Endothelial cell of umbilical vein (primary cell): ENCODE data around the gene NFATC1. TPM values are rescaled to one million over a fixed set of nuclear protein-coding genes. Genes with fewer than 3 reads are reported as not detected.

ENCODE experiments used
- BruUV-seq: library from RNA; stranded (reverse); fragments of 400-500 nt; replicated peaks from 2 replicates; lab custom pipeline; 2021; lab: Mats Ljungman, UMichigan
- CTCF ChIA-PET: fragments of 300-600, 350-600 bp; sonication (Branson Sonifier 250); formaldehyde crosslinking; loops from one replicate; lab custom pipeline; 2021; ENCODE audit warnings: antibody characterized with exemption, inconsistent platforms; lab: Charles Lee
- POLR2A ChIA-PET: fragments of 300-600, 350-600 bp; sonication (Branson Sonifier 250); formaldehyde crosslinking; loops from one replicate; lab custom pipeline; 2021; ENCODE audit warnings: antibody characterized with exemption, inconsistent platforms; lab: Charles Lee
- DNase-seq: peaks from one replicate; pipeline ENCODE4 v3.0.0-alpha.2; 2011; ENCODE audit warnings: low read depth, low spot score
- FAIRE-seq: peaks from 2 replicates; lab custom pipeline; 2011; peaks lifted over from hg19 to GRCh38; lab: Jason Lieb, UNC
- H2AFZ ChIP-seq: 2 replicates; pipeline ENCODE4 v1.6.0; 2012; ENCODE audit warnings: low read depth, low read length, control low read depth, inconsistent platforms
- H3K27ac ChIP-seq: 2 replicates; pipeline ENCODE4 v1.5.1; 2011; ENCODE audit warnings: low read depth, mild to moderate bottlenecking, control low read depth, low read length, moderate library complexity; ENCODE audit not compliant: insufficient read depth
- H3K27me3 ChIP-seq, 2 experiments: 2 replicates each; pipeline versions ENCODE4 v1.6.0 to v1.6.1; 2011; ENCODE audit warnings: low read length in 2 of 2, mixed read lengths in 1 of 2; ENCODE audit not compliant: control insufficient read depth in 2 of 2, insufficient read depth in 2 of 2
- H3K36me3 ChIP-seq, 2 experiments: 2 replicates in 1 of 2; 3 replicates in 1 of 2; pipeline ENCODE4 v1.5.1; 2011; ENCODE audit warnings: low read length in 2 of 2, mild to moderate bottlenecking in 1 of 2, moderate library complexity in 1 of 2; ENCODE audit not compliant: control insufficient read depth in 2 of 2, insufficient read depth in 2 of 2; ENCODE audit errors: extremely low read depth in 1 of 2
- H3K4me1 ChIP-seq: 3 replicates; pipeline ENCODE4 v1.5.1; 2011; ENCODE audit warnings: mild to moderate bottlenecking, low read length; ENCODE audit not compliant: control insufficient read depth, insufficient read depth; ENCODE audit errors: extremely low read depth
- H3K4me2 ChIP-seq: 2 replicates; pipeline ENCODE4 v1.6.1; 2011; ENCODE audit warnings: low read length, control low read depth, mixed read lengths; ENCODE audit not compliant: insufficient read depth
- H3K4me3 ChIP-seq, 3 experiments: fragments of 200-600 bp in 1 of 3; sonication (generic), shearing (Covaris generic) in 1 of 3; replicated peaks in 1 of 3; 2 replicates each; pipeline ENCODE4 v1.5.1; 2011 to 2016; ENCODE audit warnings: control low read depth in 3 of 3, low read length in 3 of 3, mild to moderate bottlenecking in 2 of 3, inconsistent platforms in 1 of 3, low read depth in 1 of 3, moderate library complexity in 1 of 3; ENCODE audit not compliant: insufficient read depth in 1 of 3
- H3K79me2 ChIP-seq: 2 replicates; pipeline ENCODE4 v1.6.0; 2012; ENCODE audit warnings: low read length, inconsistent platforms; ENCODE audit not compliant: control insufficient read depth, insufficient read depth
- H3K9ac ChIP-seq: replicated peaks from 2 replicates; pipeline ENCODE3; 2011; ENCODE audit warnings: low read length, control low read depth; ENCODE audit not compliant: insufficient read depth; ENCODE audit errors: extremely low read depth
- H3K9me1 ChIP-seq: replicated peaks from 3 replicates; pipeline ENCODE4 v1.6.0; 2011; ENCODE audit warnings: mild to moderate bottlenecking, low read length; ENCODE audit not compliant: control insufficient read depth, insufficient read depth; ENCODE audit errors: extremely low read depth
- H3K9me3 ChIP-seq: replicated peaks from 2 replicates; pipeline ENCODE4 v1.5.1; 2012; ENCODE audit warnings: low read length, inconsistent platforms; ENCODE audit not compliant: control insufficient read depth, insufficient read depth
- H4K20me1 ChIP-seq: replicated peaks from 2 replicates; pipeline ENCODE3; 2011; ENCODE audit warnings: mild to moderate bottlenecking, low read length; ENCODE audit not compliant: control insufficient read depth, insufficient read depth; ENCODE audit errors: extremely low read depth
- CTCF ChIP-seq, 2 donors: IDR thresholded peaks; 1 replicate in 1 of 2; 2 replicates in 1 of 2; pipeline ENCODE4 v1.5.1; 2011; ENCODE audit warnings: low read length in 2 of 2, mild to moderate bottlenecking in 2 of 2, moderate library complexity in 2 of 2, control low read depth in 1 of 2, inconsistent platforms in 1 of 2, low read depth in 1 of 2; ENCODE audit not compliant: insufficient read depth in 1 of 2; ENCODE audit errors: extremely low read depth in 1 of 2
- EZH2 ChIP-seq: IDR thresholded peaks from 2 replicates; pipeline ENCODE4 v1.6.1; 2012; ENCODE audit warnings: borderline replicate concordance, low read depth, mild to moderate bottlenecking, moderate library complexity, low read length, inconsistent platforms; ENCODE audit not compliant: severe bottlenecking
- FOS ChIP-seq: IDR thresholded peaks from 2 replicates; pipeline ENCODE4 v1.6.1; 2011; ENCODE audit warnings: mild to moderate bottlenecking, low read length, moderate library complexity, borderline replicate concordance; ENCODE audit not compliant: insufficient read depth
- GATA2 ChIP-seq: IDR thresholded peaks from 2 replicates; pipeline ENCODE4 v1.7.0; 2011; ENCODE audit warnings: low read depth, mild to moderate bottlenecking, moderate library complexity, mixed read lengths, low read length; ENCODE audit not compliant: insufficient read length, insufficient read depth
- JUN ChIP-seq: IDR thresholded peaks from 2 replicates; pipeline ENCODE4 v1.6.1; 2011; ENCODE audit warnings: borderline replicate concordance, low read depth; ENCODE audit not compliant: insufficient read length, insufficient read depth
- MAX ChIP-seq: IDR thresholded peaks from 2 replicates; pipeline ENCODE4 v1.6.1; 2011; ENCODE audit not compliant: insufficient read depth, insufficient read length
- MYC ChIP-seq: IDR thresholded peaks from one replicate; pipeline ENCODE4 v1.6.1; 2011; ENCODE audit warnings: mild to moderate bottlenecking, low read depth, low read length
- POLR2A ChIP-seq: IDR thresholded peaks from 2 replicates; pipeline ENCODE4 v1.6.1; 2012; ENCODE audit warnings: low read depth, mild to moderate bottlenecking, control low read depth, low read length
- POLR2AphosphoS5 ChIP-seq: IDR thresholded peaks from 2 replicates; pipeline ENCODE4 v1.6.1; 2012; ENCODE audit warnings: low read depth, mild to moderate bottlenecking, control low read depth, low read length, moderate library complexity; ENCODE audit not compliant: insufficient read depth
- dilution Hi-C: fragments of 300-500 bp; cut with MboI; formaldehyde crosslinking; loops from one replicate; pipeline ENCODE4 v1.15.0; 2019; ENCODE audit warnings: low sequenced_read_pairs; ENCODE audit not compliant: extremely low pct_ligation_motif_present
- intact Hi-C: fragments of 100-400 bp; cut with micrococcal nuclease; formaldehyde crosslinking; loops from one replicate; pipeline ENCODE4 v1.10.0; 2022
- polyA plus RNA-seq, 4 experiments: library from polyadenylated mRNA; depleted of rRNA in 3 of 4; stranded (reverse) in 3 of 4; unstranded in 1 of 4; fragments of >200 nt; gene quantifications; 2 replicates each; pipeline versions ENCODE4 v1.2.1 to v1.2.3, GENCODE V29; 2011 to 2012; ENCODE audit warnings: missing spikeins in 1 of 4
- total RNA-seq: library from RNA; stranded (reverse); gene quantifications from 2 replicates; pipeline ENCODE4 v1.2.3, GENCODE V29; 2021

NFATC1 gene
- total and polyA plus RNA-seq, 2 donors (not counting 3 experiments of a cell fraction or from before 2014, with no cell fraction given), result 11.1 to 30.0 TPM

GRCh38 chr18:79575891-79576685 is 180.4 kb downstream of the NFATC1 start:
- intact Hi-C loops (no loop called here), dilution Hi-C loops (no loop called here)
- FAIRE-seq (no peak), DNase-seq (no peak)
- H3K79me2 ChIP-seq, result no peaks in the 10 kb centered on the region
- H4K20me1 ChIP-seq, result no peaks in the 10 kb centered on the region
- H3K9me1 ChIP-seq, result no peaks in the 10 kb centered on the region
- no peak overlapping the region for H2AFZ ChIP-seq
- ChIA-PET CTCF (no interaction called here), POLR2A (no interaction called here)
- H3K27ac ChIP-seq, result no peak overlapping the region
- H3K9ac ChIP-seq, result no peak overlapping the region
- no peaks in the 10 kb centered on the region for H3K4me1 ChIP-seq
- H3K4me3 ChIP-seq, result no peak overlapping the region
- no peaks in the 10 kb centered on the region for H3K9me3 ChIP-seq
- no peaks in the 10 kb centered on the region for H3K36me3 ChIP-seq
- no peak overlapping the region for H3K4me2 ChIP-seq
- no TSS peak for BruUV-seq
- no peaks in the 10 kb centered on the region for H3K27me3 ChIP-seq
- TF ChIP-seq MYC (no peak), EZH2 (no peak), FOS (no peak), POLR2AphosphoS5 (no peak), POLR2A (no peak), CTCF (IDR thresholded peaks at IDR 0.05; ENCODE audit: extremely low read depth in 1 of 2, insufficient read depth in 1 of 2, low read depth in 1 of 2, low read length in 2 of 2) (no peak), MAX (no peak), JUN (no peak), GATA2 (no peak)
